Neural progenitor cell (in vitro differentiated cells): Measurements from ENCODE around the gene NUP133. TPM values are rescaled to one million over a fixed set of nuclear protein-coding genes. Genes with fewer than 3 reads are reported as not detected.
A peak's percentile ranks its signal among the peaks of the same experiment; 100 is the strongest.

Experiments used
- DNase-seq: peaks from one replicate; pipeline ENCODE4 v3.0.0-alpha.2; 2016; ENCODE audit warnings: low spot score
- H2AFZ ChIP-seq: fragments of 200-600 bp; sonication (generic); replicated peaks from 2 replicates; pipeline ENCODE4 v1.6.1; 2016; ENCODE audit warnings: antibody characterized with exemption
- H3F3A ChIP-seq: fragments of 200-600 bp; sonication (generic); 2 replicates; pipeline ENCODE4 v1.6.1; 2016; ENCODE audit warnings: antibody characterized with exemption, low read depth
- H3K27ac ChIP-seq: fragments of 200-600 bp; sonication (generic); 2 replicates; pipeline ENCODE4 v1.5.1; 2016; ENCODE audit warnings: mild to moderate bottlenecking
- H3K27me3 ChIP-seq: fragments of 200-600 bp; sonication (generic); 2 replicates; pipeline ENCODE4 v1.6.1; 2016; ENCODE audit warnings: mild to moderate bottlenecking, moderate library complexity
- H3K36me3 ChIP-seq: fragments of 200-600 bp; sonication (generic); 2 replicates; pipeline ENCODE4 v1.5.1; 2016
- H3K4me1 ChIP-seq: fragments of 200-600 bp; sonication (generic); 2 replicates; pipeline ENCODE4 v1.6.1; 2016; ENCODE audit warnings: mixed run types
- H3K4me2 ChIP-seq: fragments of 200-600 bp; sonication (generic); 2 replicates; pipeline ENCODE4 v1.6.1; 2016
- H3K4me3 ChIP-seq: fragments of 200-600 bp; sonication (generic); 2 replicates; pipeline ENCODE4 v1.5.1; 2016
- H3K79me2 ChIP-seq: fragments of 200-600 bp; sonication (generic); 2 replicates; pipeline ENCODE4 v1.6.1; 2016; ENCODE audit warnings: low read depth
- H3K9ac ChIP-seq: fragments of 200-600 bp; sonication (generic); 2 replicates; pipeline ENCODE4 v1.6.1; 2016
- H3K9me3 ChIP-seq: fragments of 200-600 bp; sonication (generic); 2 replicates; pipeline ENCODE4 v1.5.1; 2016; ENCODE audit warnings: low read depth
- H4K20me1 ChIP-seq: fragments of 200-600 bp; sonication (generic); 2 replicates; pipeline ENCODE4 v1.6.1; 2016; ENCODE audit warnings: low read depth
- H3K27ac Mint-ChIP-seq: 3 replicates; pipeline ENCODE4 v1.8.0; 2021; ENCODE audit warnings: mixed read lengths
- H3K27me3 Mint-ChIP-seq: 2 replicates; pipeline ENCODE4 v1.8.0; 2022; ENCODE audit warnings: low read depth, mild to moderate bottlenecking, inconsistent platforms, moderate library complexity, mixed read lengths; ENCODE audit not compliant: insufficient read depth
- H3K36me3 Mint-ChIP-seq: 3 replicates; pipeline ENCODE4 v1.8.0; 2021; ENCODE audit warnings: mixed read lengths
- H3K4me1 Mint-ChIP-seq: 3 replicates; pipeline ENCODE4 v1.8.0; 2021; ENCODE audit warnings: mixed read lengths
- H3K4me3 Mint-ChIP-seq: 3 replicates; pipeline ENCODE4 v1.8.0; 2021; ENCODE audit warnings: mild to moderate bottlenecking, moderate library complexity, mixed read lengths
- H3K9me3 Mint-ChIP-seq: 3 replicates; pipeline ENCODE4 v1.8.0; 2020; ENCODE audit warnings: mixed read lengths
- CTCF ChIP-seq: fragments of 200-600 bp; sonication (generic); IDR thresholded peaks from 2 replicates; pipeline ENCODE4 v1.5.1; 2017; ENCODE audit warnings: antibody characterized with exemption, mild to moderate bottlenecking
- EZH2 ChIP-seq: fragments of 200-600 bp; sonication (generic); IDR thresholded peaks from 2 replicates; pipeline ENCODE4 v1.6.1; 2017; ENCODE audit warnings: antibody characterized with exemption, mild to moderate bottlenecking, moderate library complexity
- EZH2phosphoT487 ChIP-seq: fragments of 200-600 bp; sonication (generic); IDR thresholded peaks from 2 replicates; pipeline ENCODE4 v1.6.1; 2017; ENCODE audit warnings: antibody characterized with exemption
- total RNA-seq: library from RNA; depleted of rRNA; stranded (reverse); fragments of >200 nt; gene quantifications from 2 replicates; pipeline ENCODE4 v1.2.3, GENCODE V29; 2015; ENCODE audit warnings: low replicate concordance

The NUP133 gene
- total RNA-seq, 1 donor from 2014 or later: 89.3 TPM

GRCh38 chr1:229506633-229507032 is 1.5 kb downstream of the NUP133 start:
- no peak for DNase-seq
- H3K9ac ChIP-seq: peak overlapping the region; percentile 97
- peaks cover 19% of the 10 kb centered on the region for H3K4me1 Mint-ChIP-seq
- H3K4me1 ChIP-seq: peaks cover 9% of the 10 kb centered on the region
- no peaks in the 10 kb centered on the region for H3K9me3 ChIP-seq
- H3K4me3 ChIP-seq: peak overlapping the region; percentile 83
- peaks cover under 1% of the 10 kb centered on the region for H3K36me3 ChIP-seq
- TF ChIP-seq EZH2phosphoT487 (no peak), EZH2 (no peak), CTCF (no peak)
- peak overlapping the region; percentile 93 for H3K4me2 ChIP-seq
- H3K27me3 ChIP-seq: no peaks in the 10 kb centered on the region
- peak overlapping the region; percentile 95 for H3K4me3 Mint-ChIP-seq
- no peak overlapping the region for H2AFZ ChIP-seq
- H3K27me3 Mint-ChIP-seq: peaks cover 4% of the 10 kb centered on the region
- H3K79me2 ChIP-seq: peaks cover 50% of the 10 kb centered on the region
- H3K27ac Mint-ChIP-seq: no peak overlapping the region
- no peaks in the 10 kb centered on the region for H4K20me1 ChIP-seq
- no peak overlapping the region for H3K27ac ChIP-seq
- no peaks in the 10 kb centered on the region for H3K36me3 Mint-ChIP-seq
- H3K9me3 Mint-ChIP-seq: no peaks in the 10 kb centered on the region
- H3F3A ChIP-seq: peaks cover 6% of the 10 kb centered on the region

- Histone ChIP-seq H4K20me1 (peaks cover 6% of the 10 kb centered on the region), H3K4me2 (no peak overlapping the region)
- H3K4me1 Mint-ChIP-seq: peaks cover 7% of the 10 kb centered on the region
These were observed 12.4 kb downstream of the NUP133 start for GRCh38 chr1:229495782-229496181.

GRCh38 chr1:229487181-229487580 is 21.0 kb downstream of the NUP133 start:
- Histone ChIP-seq H3K27me3 (no peaks in the 10 kb centered on the region), H3K79me2 (no peaks in the 10 kb centered on the region), H3K4me3 (no peak overlapping the region), H3K9me3 (no peaks in the 10 kb centered on the region), H2AFZ (no peak overlapping the region), H4K20me1 (no peaks in the 10 kb centered on the region), H3F3A (no peaks in the 10 kb centered on the region), H3K4me1 (no peaks in the 10 kb centered on the region), H3K9ac (no peak overlapping the region), H3K36me3 (peaks cover 9% of the 10 kb centered on the region), H3K4me2 (no peak overlapping the region), H3K27ac (no peak overlapping the region)
- Mint-ChIP-seq H3K27me3 (no peaks in the 10 kb centered on the region), H3K4me1 (peaks cover 3% of the 10 kb centered on the region), H3K27ac (no peak overlapping the region), H3K4me3 (no peak overlapping the region), H3K9me3 (no peaks in the 10 kb centered on the region), H3K36me3 (peaks cover 28% of the 10 kb centered on the region)
- no peak for TF ChIP-seq EZH2
- TF ChIP-seq EZH2phosphoT487: no peak
- no peak for TF ChIP-seq CTCF
- DNase-seq: no peak

More at GRCh38 chr1:229495782-229496181, 12.4 kb downstream of the NUP133 start:
- Histone ChIP-seq H3F3A (no peaks in the 10 kb centered on the region), H2AFZ (no peak overlapping the region), H3K36me3 (peaks cover 19% of the 10 kb centered on the region), H3K79me2 (no peaks in the 10 kb centered on the region), H3K4me1 (no peaks in the 10 kb centered on the region), H3K27ac (no peak overlapping the region), H3K4me3 (no peak overlapping the region), H3K27me3 (no peaks in the 10 kb centered on the region), H3K9me3 (no peaks in the 10 kb centered on the region), H3K9ac (no peak overlapping the region)
- Mint-ChIP-seq H3K27me3 (no peaks in the 10 kb centered on the region), H3K36me3 (peaks cover 24% of the 10 kb centered on the region), H3K4me3 (no peak overlapping the region), H3K9me3 (no peaks in the 10 kb centered on the region), H3K27ac (no peak overlapping the region)
- DNase-seq: no peak
- no peak for TF ChIP-seq EZH2
- TF ChIP-seq EZH2phosphoT487: no peak
- no peak for TF ChIP-seq CTCF
